GM12875 (cell line): ENCODE measurements around the gene IL26.

Source experiments
- H3K4me3 ChIP-seq: one replicate; pipeline ENCODE4 v1.5.1; 2011; ENCODE audit warnings: low read depth, low read length, control low read depth
- TF ChIP-seq, protein P1 (sequence below): IDR thresholded peaks from 2 replicates; pipeline ENCODE4 v1.5.1; 2011; ENCODE audit warnings: low read depth, mild to moderate bottlenecking, control low read depth, inconsistent platforms, low read length, moderate library complexity, borderline replicate concordance; ENCODE audit not compliant: insufficient read depth

The IL26 gene

DNA sequence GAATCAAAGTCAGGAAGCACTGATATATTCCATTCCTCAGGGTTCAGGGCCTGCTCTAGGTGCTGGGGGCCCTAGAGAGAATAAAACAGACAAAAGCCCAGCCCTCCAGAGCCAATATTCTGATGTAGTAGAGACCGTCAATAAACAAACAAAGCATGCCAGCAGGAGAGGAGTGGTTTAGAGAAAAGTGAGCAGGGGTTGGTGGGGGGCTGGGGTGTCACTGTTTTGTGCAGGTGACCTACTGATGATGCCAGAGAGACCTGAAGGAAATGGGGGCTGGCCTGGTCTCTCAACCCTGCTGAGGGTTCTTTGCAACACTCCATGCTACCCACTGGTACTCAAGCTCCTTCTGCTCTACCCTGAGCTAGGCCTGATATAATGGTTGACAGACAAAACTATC, 26.5 kb downstream of the IL26 start:
- no peak overlapping the region for H3K4me3 ChIP-seq
- TF ChIP-seq, protein P1, sequence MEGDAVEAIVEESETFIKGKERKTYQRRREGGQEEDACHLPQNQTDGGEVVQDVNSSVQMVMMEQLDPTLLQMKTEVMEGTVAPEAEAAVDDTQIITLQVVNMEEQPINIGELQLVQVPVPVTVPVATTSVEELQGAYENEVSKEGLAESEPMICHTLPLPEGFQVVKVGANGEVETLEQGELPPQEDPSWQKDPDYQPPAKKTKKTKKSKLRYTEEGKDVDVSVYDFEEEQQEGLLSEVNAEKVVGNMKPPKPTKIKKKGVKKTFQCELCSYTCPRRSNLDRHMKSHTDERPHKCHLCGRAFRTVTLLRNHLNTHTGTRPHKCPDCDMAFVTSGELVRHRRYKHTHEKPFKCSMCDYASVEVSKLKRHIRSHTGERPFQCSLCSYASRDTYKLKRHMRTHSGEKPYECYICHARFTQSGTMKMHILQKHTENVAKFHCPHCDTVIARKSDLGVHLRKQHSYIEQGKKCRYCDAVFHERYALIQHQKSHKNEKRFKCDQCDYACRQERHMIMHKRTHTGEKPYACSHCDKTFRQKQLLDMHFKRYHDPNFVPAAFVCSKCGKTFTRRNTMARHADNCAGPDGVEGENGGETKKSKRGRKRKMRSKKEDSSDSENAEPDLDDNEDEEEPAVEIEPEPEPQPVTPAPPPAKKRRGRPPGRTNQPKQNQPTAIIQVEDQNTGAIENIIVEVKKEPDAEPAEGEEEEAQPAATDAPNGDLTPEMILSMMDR, result no peak

DNA sequence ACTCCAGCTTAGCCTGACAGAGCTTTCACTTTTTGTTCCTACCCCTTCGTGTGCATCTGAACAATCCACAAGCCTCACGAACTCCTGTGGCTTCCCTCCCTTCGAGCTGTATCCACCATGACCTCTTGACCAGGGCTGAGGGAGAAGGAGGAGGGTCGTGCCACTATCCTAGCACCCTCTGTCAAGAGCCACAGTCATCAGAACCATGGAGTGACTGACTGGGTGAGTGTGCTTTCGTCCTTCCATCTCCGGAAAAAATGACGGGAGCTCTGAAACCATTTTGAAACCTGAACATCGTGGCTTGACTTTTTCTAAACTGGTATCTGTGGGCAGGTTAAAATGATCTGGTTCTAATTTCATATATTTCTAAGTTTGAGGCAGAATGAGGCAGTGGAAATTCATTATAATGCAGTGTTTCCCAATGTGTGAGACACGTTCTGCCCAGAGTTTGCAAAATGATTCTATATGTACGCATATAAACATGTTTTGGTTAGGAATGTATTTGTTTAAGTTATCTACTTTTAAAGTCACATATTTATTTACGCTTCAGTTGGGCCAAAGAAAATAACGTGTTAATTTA, 27.0 kb downstream of the IL26 start:
- TF ChIP-seq, protein P1, result no peak
- H3K4me3 ChIP-seq, result no peak overlapping the region

DNA sequence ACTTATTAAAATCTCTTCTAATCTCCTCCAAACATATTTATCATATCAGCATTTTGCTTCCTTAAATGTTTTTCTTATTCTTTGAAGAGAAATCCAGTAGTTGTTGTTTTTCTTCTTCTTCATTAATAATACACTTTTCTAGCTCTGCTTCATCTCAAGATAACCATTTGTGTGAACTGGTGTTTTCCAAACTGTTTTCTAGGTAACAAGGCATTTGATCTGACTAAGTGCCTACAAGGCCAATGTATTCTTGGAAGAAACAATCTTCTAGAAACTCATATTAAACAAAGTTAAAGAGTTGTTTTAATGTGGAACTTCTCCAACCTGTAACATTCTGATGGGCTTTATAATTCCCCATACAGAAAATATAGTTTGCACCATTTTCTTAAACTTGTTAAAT, 35.3 kb downstream of the IL26 start:
- no peak overlapping the region for H3K4me3 ChIP-seq
- TF ChIP-seq, protein P1, result no peak

DNA sequence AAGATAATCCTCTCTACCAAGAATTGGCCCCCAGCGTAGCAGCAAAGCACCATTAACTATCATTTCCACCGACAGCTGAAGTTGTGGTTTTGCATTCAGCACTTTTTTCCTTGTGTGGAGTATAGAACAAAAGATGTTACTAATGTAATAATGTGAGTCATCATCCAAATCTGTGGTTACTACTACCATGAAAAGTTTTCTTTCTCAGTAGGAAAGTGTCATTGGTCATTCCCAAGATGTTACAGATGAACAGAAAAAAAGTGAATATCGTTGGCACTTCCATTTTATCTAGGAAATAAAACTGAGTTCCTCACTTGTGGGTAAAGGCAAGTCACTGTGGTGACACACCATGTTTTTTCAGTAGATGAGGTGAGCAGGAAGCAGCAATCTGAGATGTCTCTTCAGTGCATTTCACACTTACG, 35.8 kb downstream of the IL26 start:
- TF ChIP-seq, protein P1, result no peak
- no peak overlapping the region for H3K4me3 ChIP-seq

DNA sequence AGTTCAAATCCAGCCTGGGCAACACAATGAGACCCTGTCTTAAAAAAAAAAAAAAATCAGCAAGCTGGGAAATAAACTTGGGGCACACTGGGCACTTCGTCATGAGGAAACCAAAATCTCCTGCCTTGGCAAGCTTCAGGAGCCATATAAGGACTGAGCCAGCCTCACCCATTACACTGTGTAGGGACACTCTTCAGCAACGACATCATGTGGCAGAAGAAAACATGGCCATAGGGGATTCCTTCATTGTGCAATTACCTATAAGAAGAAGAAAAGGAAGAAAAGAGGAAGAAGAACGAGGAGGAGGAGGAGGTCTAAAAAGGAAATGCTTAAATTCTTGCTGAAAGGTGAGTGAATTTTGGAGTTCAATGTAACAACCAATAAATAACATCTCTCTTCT, 40.0 kb downstream of the IL26 start:
- H3K4me3 ChIP-seq, result no peak overlapping the region
- TF ChIP-seq, protein P1, result no peak

DNA sequence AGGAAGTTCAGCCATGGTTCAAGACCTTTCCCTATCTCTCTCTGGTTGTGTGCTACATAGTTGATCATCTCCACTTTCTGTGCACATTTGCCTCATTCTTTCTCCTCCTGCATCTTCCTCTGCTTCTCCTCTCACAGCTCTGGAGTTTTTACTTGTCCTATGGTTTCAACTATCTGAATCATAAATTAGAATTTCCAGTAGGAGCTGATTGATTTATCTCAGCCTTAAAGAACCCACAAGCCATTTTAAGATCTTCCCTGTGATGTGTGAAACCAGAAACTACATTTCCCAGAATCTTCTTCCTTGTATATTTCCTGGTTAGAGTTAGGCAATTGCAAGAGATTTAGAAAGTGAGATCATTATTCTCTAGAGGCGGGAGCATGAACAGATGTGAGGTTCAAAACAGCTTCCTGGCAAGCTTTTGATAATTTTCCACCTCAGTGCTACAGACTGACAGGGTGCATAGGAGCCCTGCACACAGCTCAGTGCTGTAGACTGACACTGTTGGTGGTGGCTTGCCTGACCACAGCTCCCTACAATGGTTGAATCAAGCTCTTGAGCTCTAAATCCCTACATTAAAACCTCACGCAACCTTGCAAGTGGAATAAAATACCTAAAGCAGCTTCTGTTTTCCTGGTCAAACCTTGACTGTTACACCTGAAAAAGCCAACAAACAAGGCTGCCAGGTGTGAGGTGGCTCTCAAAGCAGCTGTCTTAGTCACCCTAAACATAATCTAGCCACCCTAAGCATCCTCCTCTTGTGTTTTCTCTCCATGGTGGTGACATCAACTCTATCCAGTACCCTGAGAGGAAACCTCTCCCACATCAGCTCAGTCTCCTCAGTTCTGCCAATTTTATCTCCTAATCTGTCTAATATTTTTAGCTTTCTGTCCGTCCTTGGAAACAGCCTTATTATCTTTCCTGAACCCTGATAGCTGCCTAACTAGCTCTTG, 44.5 kb downstream of the IL26 start:
- TF ChIP-seq, protein P1, result no peak
- H3K4me3 ChIP-seq, result no peak overlapping the region
